GM11168 (cell line): ENCODE data around the gene HMGCS2.

Source experiments
- in situ Hi-C: fragments of 300-500 bp; cut with MboI; formaldehyde crosslinking; loops from one replicate; pipeline ENCODE4 v1.12.0; 2022; ENCODE audit warnings: low sequenced_read_pairs; ENCODE audit not compliant: unreplicated experiment

Gene HMGCS2

DNA sequence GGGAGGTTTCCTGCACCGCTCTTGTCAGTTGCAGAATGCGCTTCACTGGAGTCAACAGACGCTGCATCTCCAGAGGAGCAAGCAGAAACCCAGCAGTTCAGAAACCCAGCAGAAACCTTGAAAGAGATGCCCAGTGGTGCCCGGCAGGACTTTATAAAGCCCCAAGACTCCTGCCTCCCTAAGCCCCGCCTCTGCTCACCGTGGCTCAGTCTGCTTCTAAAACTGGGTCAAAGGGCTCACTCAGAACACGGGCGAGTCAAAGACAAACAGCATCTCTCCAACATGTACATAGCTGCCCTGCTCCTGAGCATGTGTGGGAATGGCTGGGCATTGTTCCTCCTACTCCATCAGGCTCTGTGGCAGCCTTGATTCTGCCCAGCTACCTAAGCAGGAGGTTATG, at the start of gene HMGCS2:
Gene HMGCS2, minus strand, starts transcription at position 128 of the 400 bp plus-strand sequence. Its CDS starts 61 bp downstream, at position 67.
- in situ Hi-C loops: no loop called here

DNA sequence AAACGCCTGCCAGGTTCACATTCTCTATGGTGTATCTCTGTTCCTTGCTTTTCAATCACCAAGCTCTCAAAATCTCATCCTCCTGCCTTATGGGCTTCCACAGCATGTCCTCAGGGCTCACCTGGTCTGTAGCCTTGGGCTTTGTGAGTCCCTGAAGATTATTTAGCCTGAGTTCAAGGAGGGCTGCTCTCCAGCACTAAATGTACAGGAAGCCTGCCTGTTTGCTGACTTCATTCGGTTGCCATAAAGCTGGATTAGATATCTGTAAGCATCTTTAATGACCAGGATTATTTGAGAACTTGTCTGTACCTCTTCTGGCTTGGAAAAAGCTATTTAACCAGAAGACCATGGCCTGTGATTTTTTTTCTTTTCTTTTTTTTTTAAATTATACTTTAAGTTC, 49.5 kb upstream of the HMGCS2 start:
- in situ Hi-C loops: no loop called here

DNA sequence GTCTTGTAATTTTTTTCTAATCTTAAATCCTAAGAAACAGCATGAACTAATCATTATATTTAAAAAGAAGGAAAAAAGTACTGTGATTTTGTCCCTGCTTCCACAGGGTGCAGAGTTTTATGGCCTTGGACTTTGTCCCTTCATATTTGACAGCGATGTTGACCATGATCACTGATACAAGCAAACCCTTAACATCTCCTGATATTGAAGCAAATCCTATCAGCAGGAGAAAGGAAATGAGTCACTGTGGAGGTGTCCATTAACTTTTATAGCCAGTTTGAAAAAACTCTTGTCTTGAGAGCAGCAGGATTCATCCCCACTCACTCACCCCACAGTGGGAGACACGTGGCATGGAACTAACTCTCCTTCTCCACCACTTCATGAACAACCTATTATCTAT, 47.7 kb upstream of the HMGCS2 start:
- in situ Hi-C loops: no loop called here

- in situ Hi-C loops: no loop called here
Observed at GRCh38 chr1:119815928-119816327, 47.2 kb upstream of the HMGCS2 start.

DNA sequence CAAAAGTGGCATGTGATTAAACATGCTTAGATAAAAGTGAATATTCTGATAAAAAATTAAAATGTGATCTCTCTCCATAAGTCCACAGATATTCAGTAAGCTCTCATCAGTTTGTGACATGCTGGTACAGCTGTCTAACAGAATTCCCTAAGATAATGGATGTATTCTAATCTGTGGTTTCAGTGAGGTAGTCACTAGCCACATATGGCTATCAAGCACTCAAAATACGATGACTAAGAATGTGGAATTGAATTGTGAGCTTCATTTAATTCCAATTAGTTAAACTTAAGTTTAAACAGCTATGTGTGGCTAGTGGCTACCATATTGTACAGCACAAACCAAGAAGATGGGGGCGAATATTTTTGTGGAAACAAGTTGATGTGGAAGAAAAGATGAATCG, 46.7 kb upstream of the HMGCS2 start:
- in situ Hi-C loops: no loop called here

DNA sequence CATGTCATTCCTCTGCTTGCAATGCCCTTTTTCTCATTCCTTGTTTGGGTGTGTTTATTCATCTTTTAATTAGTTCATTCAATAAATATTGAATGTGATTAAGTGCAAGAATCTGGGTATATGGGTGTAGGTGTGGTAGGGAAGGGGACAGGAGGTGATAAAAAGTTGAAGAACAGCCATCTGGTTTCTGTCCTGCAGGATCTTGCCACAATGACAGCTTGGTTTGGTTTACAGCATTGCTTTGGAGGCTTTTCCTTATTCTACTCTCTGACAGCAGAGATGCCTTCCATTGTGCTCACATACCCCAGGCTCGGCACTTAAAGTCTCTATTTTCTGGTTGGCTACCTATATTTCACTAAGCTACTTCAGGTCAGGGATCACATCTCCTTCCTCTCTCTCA, 45.6 kb upstream of the HMGCS2 start:
- in situ Hi-C loops: no loop called here

GRCh38 chr1:119811985-119812557, 43.4 kb upstream of the HMGCS2 start:
- in situ Hi-C loops: no loop called here

DNA sequence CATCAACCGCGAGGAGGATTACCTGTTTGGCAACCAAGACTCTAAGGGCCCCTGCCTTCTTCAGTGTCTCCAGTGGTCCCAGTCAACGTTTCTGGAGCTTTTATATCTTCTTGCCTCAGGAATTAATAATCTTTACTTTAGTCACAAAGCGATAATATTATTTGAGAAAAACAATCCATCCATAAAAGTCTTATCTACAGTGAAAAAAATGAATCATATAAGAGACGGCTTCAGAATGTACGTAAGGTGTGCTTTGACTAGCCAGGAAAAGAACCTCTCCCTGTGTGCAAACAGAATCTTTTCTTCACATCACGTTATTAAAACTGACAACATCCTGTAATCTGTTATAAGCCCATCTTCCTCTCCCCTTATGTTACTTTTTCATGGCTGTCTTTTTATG, 42.7 kb upstream of the HMGCS2 start, which contains the start of gene REG4:
Gene REG4, minus strand, starts transcription at position 74 of the 400 bp plus-strand sequence. CDS start 2,691 bp downstream, outside the sequence.
- in situ Hi-C loops: no loop called here

DNA sequence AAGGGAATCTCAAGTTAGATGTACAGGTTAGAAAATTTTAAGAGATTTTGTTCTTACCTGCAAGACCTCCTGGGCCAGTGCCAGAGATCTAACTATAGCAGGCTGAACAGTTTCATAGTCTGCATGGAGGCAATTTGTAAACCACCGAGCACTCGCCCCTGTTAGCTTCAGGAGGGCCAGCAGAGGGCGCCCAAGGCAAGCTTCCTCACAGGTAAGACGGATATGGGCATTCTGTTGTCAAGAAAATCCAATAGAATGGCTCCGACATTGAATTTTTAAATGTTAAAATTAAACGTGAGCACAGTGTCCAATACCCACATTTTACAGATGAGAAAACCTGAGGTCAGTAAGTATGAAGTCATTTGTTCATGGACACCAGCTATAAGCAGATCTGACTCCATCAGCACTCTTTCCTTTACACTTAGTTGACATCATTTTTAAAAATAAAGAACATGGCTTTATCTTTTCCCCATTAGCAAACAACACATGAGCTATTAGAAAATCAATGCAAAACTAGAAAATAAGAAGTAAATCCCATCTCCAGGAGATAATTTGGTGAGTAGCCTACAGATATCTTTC, 40.4 kb upstream of the HMGCS2 start:
- in situ Hi-C loops: no loop called here

DNA sequence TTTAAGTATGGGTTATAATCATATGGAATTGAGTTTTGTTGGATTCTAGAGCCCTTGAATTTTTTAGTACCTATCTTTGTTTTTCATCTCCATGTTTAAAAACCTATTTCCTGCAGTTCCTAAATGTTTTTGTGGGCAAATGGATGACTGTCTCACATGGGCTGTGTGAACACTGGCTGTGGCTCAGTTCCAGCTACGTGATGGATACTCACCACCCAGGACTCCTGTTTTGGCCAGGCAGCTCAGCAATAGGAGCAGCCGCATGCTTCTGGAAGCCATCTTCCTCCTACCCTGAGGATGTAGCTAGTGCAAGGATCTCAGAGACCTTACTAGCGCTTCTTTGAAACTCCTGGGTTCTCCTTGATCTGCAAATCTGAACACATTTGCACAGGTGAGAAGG, 39.8 kb upstream of the HMGCS2 start:
- in situ Hi-C loops: no loop called here

GRCh38 chr1:119806489-119806888, 37.8 kb upstream of the HMGCS2 start:
- in situ Hi-C loops: no loop called here

DNA sequence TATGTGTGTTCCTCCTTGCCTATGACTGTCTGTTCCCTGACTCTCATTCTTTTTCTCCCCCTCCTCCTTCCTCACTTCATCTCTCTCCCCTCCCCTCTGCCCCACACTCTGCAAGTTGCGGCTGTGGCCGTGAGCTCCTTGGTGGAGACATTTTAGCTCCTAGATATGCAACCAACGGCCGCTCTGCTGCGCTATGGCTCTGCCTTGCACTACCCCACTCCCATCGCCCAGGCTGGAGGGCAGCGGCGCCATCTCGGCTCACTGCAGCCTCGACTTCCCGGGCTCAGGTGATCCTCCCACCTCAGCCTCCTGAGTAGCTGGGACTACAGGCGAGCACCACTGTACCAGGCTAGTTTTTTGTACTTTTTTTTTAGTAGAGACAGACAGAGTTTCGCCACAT, 37.0 kb upstream of the HMGCS2 start:
- in situ Hi-C loops: no loop called here

DNA sequence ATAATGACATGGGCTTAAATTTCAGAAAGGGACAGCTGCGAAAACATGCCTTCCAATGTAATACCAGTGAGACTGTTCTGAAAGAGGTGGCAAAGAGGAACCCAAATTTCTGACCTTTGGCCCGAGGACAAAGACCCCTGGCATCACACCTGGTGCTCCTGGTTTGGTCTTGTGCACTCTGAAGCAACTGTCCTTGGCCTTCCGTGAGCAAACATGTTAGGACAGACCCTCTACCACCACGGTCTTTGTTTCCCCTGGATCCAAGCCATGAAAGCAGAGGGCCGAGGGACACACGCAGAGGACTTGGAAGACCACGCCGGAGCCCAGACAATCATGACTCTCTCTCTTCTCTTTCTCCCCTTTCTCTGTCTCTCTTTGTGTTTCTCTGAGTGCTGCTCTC, 36.5 kb upstream of the HMGCS2 start:
- in situ Hi-C loops: no loop called here

- in situ Hi-C loops: no loop called here
Observed at GRCh38 chr1:119799599-119800177, 31.0 kb upstream of the HMGCS2 start.

DNA sequence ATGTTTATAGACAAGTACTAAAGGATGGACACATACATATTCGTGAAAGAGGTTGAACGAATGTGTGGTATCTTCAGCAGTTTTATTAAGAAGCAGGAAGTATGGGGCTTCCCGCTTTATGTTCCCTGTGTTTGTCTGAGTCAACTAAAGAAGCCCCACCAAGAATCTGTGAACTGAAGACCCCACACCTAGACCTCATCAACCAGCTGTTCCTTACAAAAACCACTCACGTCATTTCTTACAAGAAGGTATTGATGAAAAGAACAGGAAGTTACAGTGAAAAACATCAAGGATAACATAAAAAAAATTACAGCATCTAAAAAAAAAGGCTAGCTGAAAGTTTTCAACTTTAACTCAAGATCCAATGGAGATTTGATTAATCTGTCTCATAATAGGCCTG, 30.3 kb upstream of the HMGCS2 start:
- in situ Hi-C loops: no loop called here

DNA sequence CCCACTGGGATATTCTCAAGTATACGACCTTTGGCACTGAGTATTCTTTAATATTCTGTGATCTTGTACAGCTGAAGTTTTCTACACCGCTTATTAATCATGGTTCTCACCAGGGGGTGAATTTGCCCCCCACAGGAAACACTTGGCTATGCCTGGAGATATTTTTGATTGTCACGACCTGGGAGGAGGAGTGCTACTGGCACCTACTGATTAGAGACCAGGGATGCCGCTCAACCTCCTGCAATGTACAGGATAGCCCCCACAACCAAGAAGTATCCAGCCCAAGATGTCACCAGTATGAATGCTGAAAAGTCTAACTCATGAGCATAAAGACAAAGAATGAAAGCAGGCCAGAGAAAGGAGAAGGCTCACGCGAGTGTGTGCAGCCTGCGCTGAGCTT, 28.9 kb upstream of the HMGCS2 start:
- in situ Hi-C loops: no loop called here

- in situ Hi-C loops: no loop called here
Observed at GRCh38 chr1:119797162-119797561, 28.5 kb upstream of the HMGCS2 start.

DNA sequence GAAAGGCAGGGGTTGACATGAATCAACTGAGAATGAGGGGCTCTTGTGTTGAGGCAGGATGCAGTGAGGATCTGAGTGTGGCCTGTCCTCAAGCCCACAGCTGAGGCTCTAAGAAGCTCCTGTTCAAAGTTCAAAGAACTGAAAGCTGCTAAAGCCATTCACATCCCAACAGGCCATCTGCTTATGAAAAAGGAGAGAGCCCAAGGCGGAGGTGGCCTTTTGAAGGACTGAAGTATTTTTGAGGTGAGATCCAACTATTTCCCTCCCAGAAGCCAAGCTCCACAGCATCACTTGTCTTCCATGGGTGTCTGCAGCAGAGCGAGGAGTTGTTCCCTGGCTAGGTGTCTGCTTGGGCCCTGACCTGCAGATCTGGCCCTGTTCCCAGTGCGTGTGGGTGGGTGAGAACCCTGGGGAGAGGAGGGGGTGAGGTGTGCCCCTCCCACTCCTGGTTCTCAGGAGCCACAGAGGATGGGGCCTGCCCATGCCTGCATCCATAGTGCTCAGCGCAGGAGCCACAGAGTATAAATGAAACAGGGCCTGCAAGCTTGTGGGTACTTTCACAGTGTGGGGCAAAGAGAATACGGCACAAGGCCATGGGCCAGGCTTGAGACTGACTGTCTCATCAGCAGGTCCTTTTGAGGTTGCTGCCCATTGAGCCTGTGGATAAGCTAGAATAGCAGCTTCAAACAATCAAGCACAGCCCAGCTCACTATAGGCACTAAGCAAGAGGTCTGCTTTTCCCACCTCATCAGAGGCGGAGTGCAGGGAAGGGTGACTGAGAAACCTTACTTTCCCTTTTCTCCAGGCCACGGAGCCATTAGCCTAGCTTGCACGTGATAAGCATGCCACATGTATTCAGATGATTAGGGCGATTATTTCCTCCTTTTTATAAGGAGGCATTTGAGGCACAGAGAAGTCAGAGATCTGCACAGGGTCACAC, 26.8 kb upstream of the HMGCS2 start:
- in situ Hi-C loops: no loop called here

- in situ Hi-C loops: no loop called here
Observed at GRCh38 chr1:119794876-119795240, 26.2 kb upstream of the HMGCS2 start.

- in situ Hi-C loops: no loop called here
Observed at GRCh38 chr1:119794230-119794875, 25.6 kb upstream of the HMGCS2 start.
